ENCODE results near the gene VGLL3.

DNA sequence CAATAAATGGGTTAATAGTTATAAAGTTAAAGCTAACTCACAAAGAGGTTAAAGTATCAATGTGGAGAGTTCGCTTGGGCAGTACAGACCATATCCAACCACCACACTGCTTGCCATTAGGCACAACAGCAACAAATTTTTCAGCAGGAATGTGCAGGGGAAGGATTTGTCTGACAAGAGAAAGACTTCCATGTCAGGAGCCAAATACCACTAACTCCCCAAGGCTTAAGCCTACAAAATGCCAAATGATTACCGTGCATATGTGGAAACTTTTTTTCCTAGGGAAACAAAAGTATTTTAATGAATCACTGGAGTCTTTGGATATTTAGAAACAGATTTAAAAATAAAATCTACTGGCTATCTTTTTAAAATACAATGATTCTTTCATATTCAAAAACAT lies 8.1 kb downstream of the VGLL3 start:
- TF ChIP-seq CTCF (IDR thresholded peaks at IDR 0.05) (no peak), EP300 (IDR thresholded peaks at IDR 0.05) (no peak)
